Brain microvascular endothelial cell (primary cell): Measurements from ENCODE around the gene SURF4.

ENCODE experiments used
- DNase-seq: peaks from one replicate; pipeline ENCODE4 v3.0.0-alpha.2; 2020
- H3K27ac ChIP-seq: fragments of 250-450 bp; sonication (Bioruptor Pico); 2 replicates; pipeline ENCODE4 v1.5.1; 2020; ENCODE audit warnings: mild to moderate bottlenecking, moderate library complexity
- H3K27me3 ChIP-seq: fragments of 250-450 bp; sonication (Bioruptor Pico); replicated peaks from 2 replicates; pipeline ENCODE4 v1.5.1; 2020; ENCODE audit warnings: mild to moderate bottlenecking
- H3K36me3 ChIP-seq: fragments of 250-450 bp; sonication (Bioruptor Pico); replicated peaks from 2 replicates; pipeline ENCODE4 v1.5.1; 2020; ENCODE audit warnings: mild to moderate bottlenecking
- H3K4me3 ChIP-seq: 2 replicates; pipeline ENCODE4 v1.5.1; 2011; ENCODE audit warnings: low read depth, mild to moderate bottlenecking, control low read depth, low read length, moderate library complexity
- CTCF ChIP-seq: IDR thresholded peaks from 2 replicates; pipeline ENCODE4 v1.5.1; 2011; ENCODE audit warnings: low read depth, mild to moderate bottlenecking, moderate library complexity, low read length, control low read depth, inconsistent platforms; ENCODE audit errors: missing control alignments
- in situ Hi-C: cut with HindIII; loops from 2 replicates; pipeline ENCODE4 v1.10.0; 2017; ENCODE audit warnings: low sequenced_read_pairs, low pct_ligation_motif_present

The SURF4 gene

GRCh38 chr9:133401588-133401987 is 25.7 kb upstream of the SURF4 start:
- peaks cover 14% of the 10 kb centered on the region for H3K36me3 ChIP-seq
- no peak overlapping the region for H3K27ac ChIP-seq
- no peak for DNase-seq
- no peak overlapping the region for H3K4me3 ChIP-seq
- no peaks in the 10 kb centered on the region for H3K27me3 ChIP-seq
- TF ChIP-seq CTCF = no peak
- in situ Hi-C loops = no loop called here

GRCh38 chr9:133400292-133400691 is 24.4 kb upstream of the SURF4 start:
- TF ChIP-seq CTCF = no peak
- in situ Hi-C loops = no loop called here
- no peak for DNase-seq
- H3K36me3 ChIP-seq = peaks cover 4% of the 10 kb centered on the region
- no peaks in the 10 kb centered on the region for H3K27me3 ChIP-seq
- no peak overlapping the region for H3K27ac ChIP-seq
- no peak overlapping the region for H3K4me3 ChIP-seq

- no peak for DNase-seq
Observed at GRCh38 chr9:133397895-133398294, 22.0 kb upstream of the SURF4 start.

GRCh38 chr9:133397370-133397769 is 21.5 kb upstream of the SURF4 start:
- Histone ChIP-seq H3K27ac (no peak overlapping the region), H3K4me3 (no peak overlapping the region), H3K36me3 (no peaks in the 10 kb centered on the region), H3K27me3 (no peaks in the 10 kb centered on the region)
- in situ Hi-C loops = no loop called here
- TF ChIP-seq CTCF = no peak
- no peak for DNase-seq

More at GRCh38 chr9:133397895-133398294, 22.0 kb upstream of the SURF4 start:
- TF ChIP-seq CTCF = no peak
- Histone ChIP-seq H3K27ac (no peak overlapping the region), H3K27me3 (no peaks in the 10 kb centered on the region), H3K36me3 (no peaks in the 10 kb centered on the region), H3K4me3 (no peak overlapping the region)
- in situ Hi-C loops = no loop called here

- H3K4me3 ChIP-seq = no peak overlapping the region
- no peaks in the 10 kb centered on the region for H3K27me3 ChIP-seq
- no peaks in the 10 kb centered on the region for H3K36me3 ChIP-seq
- DNase-seq = peak; percentile 6
- in situ Hi-C loops = no loop called here
- H3K27ac ChIP-seq = no peak overlapping the region
- peak; percentile 65 for TF ChIP-seq CTCF
Observed at GRCh38 chr9:133396952-133397351, 21.1 kb upstream of the SURF4 start.

GRCh38 chr9:133394687-133395271 is 18.9 kb upstream of the SURF4 start:
- TF ChIP-seq CTCF = no peak
- DNase-seq = no peak
- H3K27me3 ChIP-seq = no peaks in the 10 kb centered on the region
- no peaks in the 10 kb centered on the region for H3K36me3 ChIP-seq
- H3K4me3 ChIP-seq = no peak overlapping the region
- in situ Hi-C loops = no loop called here
- H3K27ac ChIP-seq = no peak overlapping the region
